GM23338 (cell line): ENCODE data around the gene HACD2. TPM values are rescaled to one million over a fixed set of nuclear protein-coding genes. Genes with fewer than 3 reads are reported as not detected.

Source experiments
- ATAC-seq: fragments of 200-7000 bp; cut with Tn5 transposase; 3 replicates; pipeline ENCODE4 v1.9.1; 2020
- DNase-seq: peaks from one replicate; pipeline ENCODE4 v3.0.0-alpha.2; 2015; ENCODE audit warnings: low spot score
- H2AFZ ChIP-seq: fragments of 200-600 bp; sonication (generic); 2 replicates; pipeline ENCODE4 v1.8.0; 2016; ENCODE audit warnings: antibody characterized with exemption, mild to moderate bottlenecking, moderate library complexity
- H3F3A ChIP-seq: fragments of 200-600 bp; sonication (generic); replicated peaks from 2 replicates; pipeline ENCODE4 v1.8.0; 2017; ENCODE audit warnings: antibody characterized with exemption, mixed run types, low read depth
- H3K27ac ChIP-seq: fragments of 200-600 bp; sonication (generic); 2 replicates; pipeline ENCODE4 v1.6.1; 2016; ENCODE audit warnings: low read depth
- H3K27me3 ChIP-seq: fragments of 200-600 bp; sonication (generic); 2 replicates; pipeline ENCODE4 v1.8.0; 2016; ENCODE audit warnings: mild to moderate bottlenecking, mixed run types, moderate library complexity; ENCODE audit not compliant: insufficient read depth
- H3K36me3 ChIP-seq: fragments of 200-600 bp; sonication (generic); 2 replicates; pipeline ENCODE4 v1.8.0; 2016; ENCODE audit warnings: mild to moderate bottlenecking; ENCODE audit not compliant: insufficient read depth
- H3K4me1 ChIP-seq: fragments of 200-600 bp; sonication (generic); 2 replicates; pipeline ENCODE4 v1.8.0; 2016; ENCODE audit warnings: mild to moderate bottlenecking, moderate library complexity; ENCODE audit not compliant: insufficient read depth
- H3K4me2 ChIP-seq: fragments of 200-600 bp; sonication (generic); 2 replicates; pipeline ENCODE4 v1.7.1; 2017; ENCODE audit warnings: mixed run types
- H3K4me3 ChIP-seq: fragments of 200-600 bp; sonication (generic); 2 replicates; pipeline ENCODE4 v1.6.1; 2016; ENCODE audit warnings: mixed run types
- H3K79me2 ChIP-seq: fragments of 200-600 bp; sonication (generic); replicated peaks from 2 replicates; pipeline ENCODE4 v1.8.0; 2017; ENCODE audit warnings: mild to moderate bottlenecking; ENCODE audit not compliant: insufficient read depth
- H3K9me2 ChIP-seq: fragments of 200-600 bp; sonication (generic); 2 replicates; pipeline ENCODE4 v1.8.0; 2017; ENCODE audit not compliant: insufficient read depth
- H4K20me1 ChIP-seq: fragments of 200-600 bp; sonication (generic); replicated peaks from 2 replicates; pipeline ENCODE4 v1.8.0; 2017; ENCODE audit warnings: mild to moderate bottlenecking; ENCODE audit not compliant: insufficient read depth
- H3K27ac Mint-ChIP-seq: 2 replicates; pipeline ENCODE4 v1.8.0; 2020; ENCODE audit warnings: inconsistent platforms, mild to moderate bottlenecking, moderate library complexity, mixed read lengths
- H3K27me3 Mint-ChIP-seq: 3 replicates; pipeline ENCODE4 v1.8.0; 2022; ENCODE audit warnings: low read depth, mild to moderate bottlenecking, moderate library complexity, mixed read lengths, inconsistent platforms; ENCODE audit not compliant: insufficient read depth, poor library complexity
- H3K36me3 Mint-ChIP-seq: 3 replicates; pipeline ENCODE4 v1.8.0; 2021; ENCODE audit warnings: low read depth, mild to moderate bottlenecking, inconsistent platforms, moderate library complexity, mixed read lengths
- H3K4me1 Mint-ChIP-seq: 3 replicates; pipeline ENCODE4 v1.8.0; 2020; ENCODE audit warnings: mild to moderate bottlenecking, inconsistent platforms, mixed read lengths
- H3K4me3 Mint-ChIP-seq: 3 replicates; pipeline ENCODE4 v1.8.0; 2021; ENCODE audit warnings: moderate library complexity, mild to moderate bottlenecking, inconsistent platforms, mixed read lengths
- H3K9me3 Mint-ChIP-seq: 3 replicates; pipeline ENCODE4 v1.8.0; 2020; ENCODE audit warnings: moderate library complexity, mild to moderate bottlenecking, inconsistent platforms, mixed read lengths
- CREB1 ChIP-seq: fragments of 250-450 bp; sonication (Bioruptor Pico); IDR thresholded peaks from 2 replicates; pipeline ENCODE4 v1.5.0; 2020; ENCODE audit warnings: low read depth, mild to moderate bottlenecking, moderate library complexity
- ETS1 ChIP-seq: IDR thresholded peaks from 2 replicates; pipeline ENCODE4 v1.6.1; 2016; ENCODE audit warnings: antibody characterized with exemption
- EZH2 ChIP-seq: fragments of 200-600 bp; sonication (generic); IDR thresholded peaks from one replicate; pipeline ENCODE4 v1.8.0; 2017; ENCODE audit warnings: antibody characterized with exemption, mild to moderate bottlenecking, low read depth; ENCODE audit not compliant: unreplicated experiment
- EZH2phosphoT487 ChIP-seq: fragments of 200-600 bp; sonication (generic); IDR thresholded peaks from one replicate; pipeline ENCODE4 v1.8.1; 2018; ENCODE audit warnings: antibody characterized with exemption; ENCODE audit not compliant: unreplicated experiment
- JUNB ChIP-seq: IDR thresholded peaks from one replicate; pipeline ENCODE4 v1.6.1; 2016; ENCODE audit warnings: antibody characterized with exemption; ENCODE audit not compliant: unreplicated experiment
- NANOG ChIP-seq: IDR thresholded peaks from 2 replicates; pipeline ENCODE4 v1.6.1; 2016; ENCODE audit warnings: antibody characterized with exemption, borderline replicate concordance
- POLR2AphosphoS5 ChIP-seq: IDR thresholded peaks from 2 replicates; pipeline ENCODE4 v1.6.1; 2016; ENCODE audit warnings: antibody characterized with exemption, low read depth
- STAT1 ChIP-seq: IDR thresholded peaks from one replicate; pipeline ENCODE4 v1.6.1; 2016; ENCODE audit warnings: antibody characterized with exemption; ENCODE audit not compliant: unreplicated experiment
- ZNF114 ChIP-seq: fragments of 250-450 bp; sonication (Bioruptor Pico); IDR thresholded peaks from 2 replicates; pipeline ENCODE4 v1.5.0; 2020; ENCODE audit warnings: mild to moderate bottlenecking, moderate library complexity
- ZNF331 ChIP-seq: fragments of 250-450 bp; sonication (Bioruptor Pico); IDR thresholded peaks from 2 replicates; pipeline ENCODE4 v1.5.0; 2020; ENCODE audit warnings: low read depth, mild to moderate bottlenecking, moderate library complexity
- polyA plus RNA-seq: library from polyadenylated mRNA; unstranded; fragments of >200 nt; fragmentation: Nextera tagmentation; extraction: Ambion mirVana; gene quantifications from 2 replicates; pipeline ENCODE4 v1.2.1, GENCODE V29; 2016
- total RNA-seq: library from RNA; depleted of rRNA; stranded (reverse); fragments of >200 nt; shearing (Covaris generic); gene quantifications from 2 replicates; pipeline ENCODE4 v1.2.3, GENCODE V29; 2014
- TF ChIP-seq, protein P1 (sequence below): IDR thresholded peaks from one replicate; pipeline ENCODE4 v1.6.1; 2018; ENCODE audit warnings: antibody characterized with exemption; ENCODE audit not compliant: unreplicated experiment
- TF ChIP-seq, protein P2 (sequence below), 2 experiments: fragments of 200-600 bp in 1 of 2; sonication (generic) in 1 of 2; conservative IDR thresholded peaks; 2 replicates each; pipeline versions ENCODE4 v1.5.1 to v1.6.1; 2016 to 2017; ENCODE audit warnings: antibody characterized with exemption in 2 of 2, low read depth in 2 of 2, mild to moderate bottlenecking in 2 of 2, moderate library complexity in 1 of 2

Gene HACD2
- total and polyA plus RNA-seq, 2 experiments from 2014 or later: 13.4 to 31.5 TPM

GRCh38 chr3:123576122-123576521, 8.7 kb downstream of the HACD2 start:
- no peak overlapping the region for H3K4me3 Mint-ChIP-seq
- no peak overlapping the region for H3K27ac Mint-ChIP-seq
- H3F3A ChIP-seq: no peaks in the 10 kb centered on the region
- H3K9me3 Mint-ChIP-seq: no peaks in the 10 kb centered on the region
- peaks cover 29% of the 10 kb centered on the region for H3K36me3 Mint-ChIP-seq
- no peaks in the 10 kb centered on the region for H3K9me2 ChIP-seq
- peaks cover 8% of the 10 kb centered on the region; the same call in 2 of the 3 replicates for H3K4me1 Mint-ChIP-seq
- DNase-seq (no peak), ATAC-seq (no peak)
- H3K27me3 Mint-ChIP-seq: peaks cover 3% of the 10 kb centered on the region
- H3K4me2 ChIP-seq: no peak overlapping the region
- H3K4me3 ChIP-seq: no peak overlapping the region
- TF ChIP-seq NANOG: no peak
- no peak for TF ChIP-seq STAT1
- TF ChIP-seq ETS1: no peak
- TF ChIP-seq, protein P1, sequence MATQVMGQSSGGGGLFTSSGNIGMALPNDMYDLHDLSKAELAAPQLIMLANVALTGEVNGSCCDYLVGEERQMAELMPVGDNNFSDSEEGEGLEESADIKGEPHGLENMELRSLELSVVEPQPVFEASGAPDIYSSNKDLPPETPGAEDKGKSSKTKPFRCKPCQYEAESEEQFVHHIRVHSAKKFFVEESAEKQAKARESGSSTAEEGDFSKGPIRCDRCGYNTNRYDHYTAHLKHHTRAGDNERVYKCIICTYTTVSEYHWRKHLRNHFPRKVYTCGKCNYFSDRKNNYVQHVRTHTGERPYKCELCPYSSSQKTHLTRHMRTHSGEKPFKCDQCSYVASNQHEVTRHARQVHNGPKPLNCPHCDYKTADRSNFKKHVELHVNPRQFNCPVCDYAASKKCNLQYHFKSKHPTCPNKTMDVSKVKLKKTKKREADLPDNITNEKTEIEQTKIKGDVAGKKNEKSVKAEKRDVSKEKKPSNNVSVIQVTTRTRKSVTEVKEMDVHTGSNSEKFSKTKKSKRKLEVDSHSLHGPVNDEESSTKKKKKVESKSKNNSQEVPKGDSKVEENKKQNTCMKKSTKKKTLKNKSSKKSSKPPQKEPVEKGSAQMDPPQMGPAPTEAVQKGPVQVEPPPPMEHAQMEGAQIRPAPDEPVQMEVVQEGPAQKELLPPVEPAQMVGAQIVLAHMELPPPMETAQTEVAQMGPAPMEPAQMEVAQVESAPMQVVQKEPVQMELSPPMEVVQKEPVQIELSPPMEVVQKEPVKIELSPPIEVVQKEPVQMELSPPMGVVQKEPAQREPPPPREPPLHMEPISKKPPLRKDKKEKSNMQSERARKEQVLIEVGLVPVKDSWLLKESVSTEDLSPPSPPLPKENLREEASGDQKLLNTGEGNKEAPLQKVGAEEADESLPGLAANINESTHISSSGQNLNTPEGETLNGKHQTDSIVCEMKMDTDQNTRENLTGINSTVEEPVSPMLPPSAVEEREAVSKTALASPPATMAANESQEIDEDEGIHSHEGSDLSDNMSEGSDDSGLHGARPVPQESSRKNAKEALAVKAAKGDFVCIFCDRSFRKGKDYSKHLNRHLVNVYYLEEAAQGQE: no peak
- H4K20me1 ChIP-seq: peaks cover 2% of the 10 kb centered on the region
- no peaks in the 10 kb centered on the region for H3K27me3 ChIP-seq
- H3K4me1 ChIP-seq: 0 out of 2 replicates have a peak, but pooled peaks cover 2% of the 10 kb centered on the region
- no peak overlapping the region for H2AFZ ChIP-seq
- no peaks in the 10 kb centered on the region; the same call in 1 of the 2 replicates for H3K36me3 ChIP-seq
- H3K27ac ChIP-seq: no peak overlapping the region
- H3K79me2 ChIP-seq: no peaks in the 10 kb centered on the region

- 0 out of 2 replicates have a peak, but pooled peaks cover 5% of the 10 kb centered on the region for H3K4me1 ChIP-seq
- H3K4me3 ChIP-seq: no peak overlapping the region
- H3K4me3 Mint-ChIP-seq: no peak overlapping the region
- H3K36me3 Mint-ChIP-seq: peaks cover 3% of the 10 kb centered on the region
- no peak overlapping the region for H3K27ac ChIP-seq
- no peaks in the 10 kb centered on the region for H3K9me2 ChIP-seq
- H4K20me1 ChIP-seq: no peaks in the 10 kb centered on the region; the same call in 1 of the 2 replicates
- no peaks in the 10 kb centered on the region; the same call in 1 of the 2 replicates for H3K79me2 ChIP-seq
- no peaks in the 10 kb centered on the region for H3K27me3 Mint-ChIP-seq
- no peak overlapping the region; the same call in 1 of the 2 replicates for H3K27ac Mint-ChIP-seq
- H3K36me3 ChIP-seq: no peaks in the 10 kb centered on the region; the same call in 1 of the 2 replicates
- H3K27me3 ChIP-seq: no peaks in the 10 kb centered on the region
- H3K9me3 Mint-ChIP-seq: no peaks in the 10 kb centered on the region
- peaks cover 18% of the 10 kb centered on the region for H3K4me1 Mint-ChIP-seq
- ATAC-seq (no peak), DNase-seq (no peak)
- H3K4me2 ChIP-seq: no peak overlapping the region
- no peak overlapping the region for H2AFZ ChIP-seq
- H3F3A ChIP-seq: no peaks in the 10 kb centered on the region
- TF ChIP-seq ETS1 (no peak), NANOG (no peak), JUNB (no peak), EZH2 (no peak), POLR2AphosphoS5 (no peak), ZNF114 (no peak), EZH2phosphoT487 (no peak), CREB1 (CRISPR knock-in tag) (no peak), STAT1 (no peak), ZNF331 (no peak)
- TF ChIP-seq, protein P1: no peak
- TF ChIP-seq, protein P2, sequence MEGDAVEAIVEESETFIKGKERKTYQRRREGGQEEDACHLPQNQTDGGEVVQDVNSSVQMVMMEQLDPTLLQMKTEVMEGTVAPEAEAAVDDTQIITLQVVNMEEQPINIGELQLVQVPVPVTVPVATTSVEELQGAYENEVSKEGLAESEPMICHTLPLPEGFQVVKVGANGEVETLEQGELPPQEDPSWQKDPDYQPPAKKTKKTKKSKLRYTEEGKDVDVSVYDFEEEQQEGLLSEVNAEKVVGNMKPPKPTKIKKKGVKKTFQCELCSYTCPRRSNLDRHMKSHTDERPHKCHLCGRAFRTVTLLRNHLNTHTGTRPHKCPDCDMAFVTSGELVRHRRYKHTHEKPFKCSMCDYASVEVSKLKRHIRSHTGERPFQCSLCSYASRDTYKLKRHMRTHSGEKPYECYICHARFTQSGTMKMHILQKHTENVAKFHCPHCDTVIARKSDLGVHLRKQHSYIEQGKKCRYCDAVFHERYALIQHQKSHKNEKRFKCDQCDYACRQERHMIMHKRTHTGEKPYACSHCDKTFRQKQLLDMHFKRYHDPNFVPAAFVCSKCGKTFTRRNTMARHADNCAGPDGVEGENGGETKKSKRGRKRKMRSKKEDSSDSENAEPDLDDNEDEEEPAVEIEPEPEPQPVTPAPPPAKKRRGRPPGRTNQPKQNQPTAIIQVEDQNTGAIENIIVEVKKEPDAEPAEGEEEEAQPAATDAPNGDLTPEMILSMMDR (conservative IDR thresholded peaks at IDR 0.05; ENCODE audit: low read depth in 2 of 2): no peak
Observed at GRCh38 chr3:123571973-123572365, 12.9 kb downstream of the HACD2 start.
